Activated effector memory CD4-positive, alpha-beta T cell treated with Interleukin-2 at 50 U/mL for 16 hours (primary cell): ENCODE data around the gene ENKD1.

Source experiments
- DNase-seq: peaks from one replicate; pipeline ENCODE4 v3.0.0-alpha.2; 2020

Gene ENKD1

GRCh38 chr16:67661886-67662652, 4.5 kb downstream of the ENKD1 start:
- no peak for DNase-seq

DNA sequence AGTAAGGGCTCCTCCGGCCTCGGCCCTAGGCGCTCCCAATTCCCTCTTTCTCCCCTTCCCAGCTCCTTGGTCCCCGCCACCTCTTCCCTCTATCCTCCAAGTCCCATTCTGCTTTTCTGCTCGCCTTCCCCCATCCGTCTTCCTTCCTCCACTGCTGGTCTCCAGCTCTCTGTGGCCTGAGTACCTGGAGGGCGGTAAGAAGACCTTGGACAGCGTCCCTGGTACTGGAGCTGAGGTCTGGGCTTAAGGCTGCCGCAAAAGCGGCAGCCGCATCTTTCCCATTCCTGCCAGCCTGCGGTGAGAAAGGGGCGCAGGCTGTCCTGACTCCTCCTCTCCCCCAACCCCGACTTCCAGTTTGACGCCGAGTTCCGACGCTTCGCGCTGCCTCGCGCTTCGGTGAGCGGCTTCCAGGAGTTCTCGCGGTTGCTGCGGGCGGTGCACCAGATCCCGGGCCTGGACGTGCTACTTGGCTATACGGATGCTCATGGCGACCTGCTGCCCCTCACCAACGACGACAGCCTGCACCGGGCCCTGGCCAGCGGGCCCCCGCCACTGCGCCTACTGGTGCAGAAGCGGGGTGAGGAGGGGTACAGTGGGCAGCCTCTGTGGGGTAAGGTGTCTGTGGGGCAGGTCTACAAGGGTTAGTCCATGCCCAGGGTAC, 5.3 kb downstream of the ENKD1 start:
- no peak for DNase-seq

- peak; percentile 92 for DNase-seq
These were observed 6.0 kb downstream of the ENKD1 start, which contains the start of gene PARD6A for GRCh38 chr16:67660564-67661028. Gene PARD6A, plus strand, starts transcription at chr16:67660960. Its CDS starts 79 bp downstream, at chr16:67661039.

DNA sequence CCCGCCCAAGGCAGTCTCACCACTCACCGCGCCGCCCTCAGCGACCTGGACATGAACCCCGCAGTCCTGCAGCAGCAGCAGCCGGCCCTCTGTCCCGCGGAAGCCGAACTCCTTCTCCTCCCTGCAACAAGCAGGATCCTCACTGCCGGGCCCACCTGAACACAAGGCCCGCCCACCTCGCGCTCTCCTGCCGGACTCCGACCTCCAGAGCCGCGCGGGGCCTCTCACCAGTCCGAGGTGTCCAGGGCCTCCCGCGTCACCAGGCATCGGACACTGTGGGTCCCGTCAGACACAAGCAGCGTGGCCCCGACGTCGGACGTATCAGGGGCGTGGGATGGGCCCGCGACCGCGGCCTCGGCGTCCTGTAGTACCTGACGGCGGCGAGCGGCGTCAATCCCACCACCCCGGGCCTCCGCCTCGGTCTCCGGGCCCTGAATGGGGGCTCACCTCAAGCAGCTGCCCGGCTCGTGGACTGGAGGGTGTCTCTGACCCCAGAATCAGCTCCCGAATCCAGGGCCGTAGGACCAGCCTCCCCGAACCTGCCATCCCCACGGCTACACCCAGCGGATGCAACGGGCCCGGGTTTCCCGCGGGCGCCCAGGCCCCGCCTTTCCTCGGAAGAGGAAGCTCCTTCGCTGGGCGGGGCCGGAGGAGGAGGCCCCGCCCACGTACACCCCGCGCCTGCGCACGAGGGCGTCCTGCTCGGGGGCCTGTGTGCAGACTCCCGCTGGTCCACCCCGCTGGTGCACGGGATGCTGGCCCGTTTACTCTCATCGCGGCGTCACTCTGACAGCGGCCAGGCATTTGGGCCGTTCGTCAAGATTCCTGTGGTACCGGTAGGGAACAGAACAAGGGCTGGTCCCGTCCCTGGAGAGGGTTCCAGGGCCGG, 6.6 kb downstream of the ENKD1 start, which contains the start of gene ACD:
ACD (minus strand) TSS at position 586 of the 889 bp plus-strand sequence; CDS start at position 546, 40 bp downstream.
- DNase-seq = peak; percentile 91

GRCh38 chr16:67658849-67659674, 7.5 kb downstream of the ENKD1 start:
- DNase-seq = no peak

GRCh38 chr16:67657751-67658518, 8.6 kb downstream of the ENKD1 start:
- no peak for DNase-seq

- DNase-seq = no peak
These were observed 9.4 kb downstream of the ENKD1 start for GRCh38 chr16:67657017-67657608.

- DNase-seq = no peak
These were observed 10.1 kb downstream of the ENKD1 start for GRCh38 chr16:67656344-67657016.

- no peak for DNase-seq
These were observed 11.2 kb downstream of the ENKD1 start for GRCh38 chr16:67655363-67655762.

- DNase-seq = no peak
These were observed 12.1 kb downstream of the ENKD1 start for GRCh38 chr16:67654403-67654911.

- no peak for DNase-seq
These were observed 12.7 kb downstream of the ENKD1 start for GRCh38 chr16:67653789-67654402.

DNA sequence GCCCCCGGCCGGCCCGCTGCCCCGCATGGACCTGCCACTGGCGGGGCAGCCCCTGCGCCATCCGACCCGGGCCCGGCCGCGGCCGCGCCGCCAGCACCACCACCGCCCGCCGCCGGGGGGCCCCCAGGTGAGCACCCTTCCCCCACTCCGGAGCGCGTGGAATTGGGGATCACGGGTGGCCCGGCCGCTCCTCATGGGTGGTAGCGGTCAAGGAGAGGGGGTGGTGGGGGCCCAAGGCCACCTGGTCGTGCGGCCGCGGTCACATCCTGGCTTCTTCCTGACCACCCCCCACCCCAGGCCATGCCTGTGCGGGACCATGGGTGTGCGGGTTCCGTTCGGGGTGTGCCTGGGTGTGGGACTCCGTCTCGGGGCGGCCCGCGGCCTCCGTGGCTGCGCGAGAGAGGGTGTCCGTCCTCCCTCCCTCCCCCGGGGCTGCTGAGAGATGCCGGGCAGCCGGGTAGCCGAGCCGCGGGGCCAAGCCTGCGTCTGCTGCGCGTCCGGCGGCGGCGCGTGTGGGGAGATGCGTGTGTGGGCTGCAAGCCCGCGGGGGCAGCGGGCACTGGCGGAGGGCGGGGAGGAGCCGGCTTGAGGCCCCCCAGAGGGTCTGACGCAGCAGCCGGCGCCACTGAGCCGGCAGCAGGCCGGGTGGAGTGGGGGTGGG, 13.3 kb downstream of the ENKD1 start:
- no peak for DNase-seq

GRCh38 chr16:67652578-67653127, 13.9 kb downstream of the ENKD1 start:
- DNase-seq = no peak

DNA sequence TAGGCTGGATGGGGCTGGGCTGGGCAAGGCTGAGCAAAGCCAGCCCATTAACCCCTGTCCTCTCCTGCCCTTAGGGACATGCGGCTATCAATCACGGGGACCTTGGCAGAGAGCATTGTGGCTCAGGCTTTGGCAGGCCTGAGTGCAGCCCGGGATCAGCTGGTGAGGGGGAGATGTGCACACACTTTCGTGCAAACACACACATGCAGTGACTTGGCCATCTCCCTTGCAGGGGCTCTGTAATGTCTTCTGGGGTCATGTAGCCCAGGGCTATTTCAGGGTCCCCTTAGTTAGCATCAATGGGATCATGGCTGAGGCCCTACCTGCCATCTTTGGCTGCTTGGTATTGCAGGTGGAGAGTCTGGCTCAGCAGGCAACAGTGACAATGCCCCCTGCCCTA, 14.7 kb downstream of the ENKD1 start:
- no peak for DNase-seq

- no peak for DNase-seq
These were observed 15.5 kb downstream of the ENKD1 start for GRCh38 chr16:67651039-67651438.

DNA sequence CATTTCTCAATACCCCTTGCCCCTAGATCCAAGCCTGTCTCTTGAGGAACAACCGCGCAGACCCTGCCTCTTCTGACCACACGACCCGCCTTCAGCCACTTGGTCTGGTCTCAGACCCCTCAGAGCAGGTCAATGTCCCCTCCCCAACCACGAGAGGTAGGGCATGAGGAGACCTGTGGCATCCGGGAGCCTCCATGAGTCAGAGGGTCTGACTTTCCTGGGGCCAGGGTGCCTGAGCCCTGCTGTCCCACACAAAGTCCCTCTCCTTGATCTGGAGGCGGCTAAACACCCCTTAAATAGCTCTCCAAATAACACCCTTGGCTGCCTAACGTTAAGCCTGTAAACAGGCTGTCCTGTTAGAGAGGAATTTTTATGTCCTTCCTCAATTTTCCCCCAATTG, 16.5 kb downstream of the ENKD1 start:
- no peak for DNase-seq

GRCh38 chr16:67649494-67649931, 17.0 kb downstream of the ENKD1 start:
- DNase-seq = no peak

DNA sequence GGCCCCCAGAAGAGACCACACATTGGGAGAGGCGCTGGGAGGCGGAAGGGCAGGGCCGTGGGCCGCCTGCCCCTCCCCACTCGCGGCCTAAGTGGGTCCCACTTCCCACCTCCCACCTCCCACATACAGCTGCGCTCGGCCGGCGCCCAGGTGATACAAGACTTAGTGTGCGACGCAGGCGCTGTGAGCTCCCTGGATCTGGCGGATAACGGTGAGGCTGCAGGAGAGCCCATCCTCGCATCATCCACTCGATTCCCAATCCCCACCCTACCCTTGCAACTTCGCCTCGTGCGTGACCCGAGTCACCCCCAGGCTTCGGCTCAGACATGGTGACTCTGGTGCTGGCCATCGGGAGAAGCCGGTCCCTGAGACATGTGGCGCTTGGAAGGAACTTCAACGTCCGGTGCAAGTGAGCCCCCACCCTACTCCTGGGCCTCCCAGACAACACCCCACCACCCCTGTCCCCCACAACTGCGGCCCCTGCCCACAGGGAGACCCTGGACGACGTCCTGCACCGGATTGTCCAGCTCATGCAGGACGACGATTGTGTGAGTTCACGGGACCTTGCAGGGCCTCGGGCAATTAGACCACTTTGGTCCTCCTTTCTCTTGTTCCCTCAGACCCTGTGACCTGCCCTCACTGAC, 17.7 kb downstream of the ENKD1 start:
- DNase-seq = no peak
